ENCODE data around the gene RXFP4.
"Not testable (repeated sequence)": the region's sequence is repeated elsewhere in the genome, so short reads cannot be mapped to it uniquely, and the experiment has no call there.

Gene RXFP4

GRCh38 chr1:155976913-155977689 is 35.7 kb downstream of the RXFP4 start:
- in situ Hi-C loops (cut with MboI; ENCODE audit: low sequenced_read_pairs), result no loop called here

DNA sequence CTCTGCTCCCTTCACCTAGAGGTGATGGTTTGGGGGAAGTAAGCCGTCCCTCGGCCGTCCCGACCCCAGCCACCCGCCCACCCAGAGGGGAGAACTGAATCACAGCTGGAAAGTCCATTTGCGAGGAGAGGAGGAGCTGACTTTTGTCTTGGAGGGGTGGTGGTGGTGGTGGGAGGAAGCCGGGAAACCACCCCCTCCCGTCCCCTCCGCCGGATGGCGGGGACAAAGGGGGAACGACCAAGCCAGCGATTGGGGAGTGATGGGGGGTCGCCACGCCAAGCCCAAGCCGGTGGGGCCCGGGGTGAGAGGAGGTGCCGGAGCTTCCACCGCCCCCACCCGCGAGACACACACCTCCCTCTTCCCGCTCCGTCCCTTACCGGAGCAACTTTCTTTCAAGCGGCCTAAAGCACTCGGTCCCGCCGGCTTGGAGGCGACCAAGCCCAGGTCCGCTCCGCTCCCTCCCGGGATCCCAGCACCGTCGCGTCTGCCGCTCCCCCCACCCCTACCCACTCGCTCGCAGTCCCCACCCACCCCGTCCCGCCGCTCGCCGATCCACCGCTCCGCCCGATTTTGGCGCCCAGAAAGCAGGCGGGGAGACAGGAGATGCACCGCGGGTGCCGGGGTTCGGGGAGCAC is 36.4 kb downstream of the RXFP4 start:
- in situ Hi-C loops (cut with MboI; ENCODE audit: low sequenced_read_pairs), result no loop called here

DNA sequence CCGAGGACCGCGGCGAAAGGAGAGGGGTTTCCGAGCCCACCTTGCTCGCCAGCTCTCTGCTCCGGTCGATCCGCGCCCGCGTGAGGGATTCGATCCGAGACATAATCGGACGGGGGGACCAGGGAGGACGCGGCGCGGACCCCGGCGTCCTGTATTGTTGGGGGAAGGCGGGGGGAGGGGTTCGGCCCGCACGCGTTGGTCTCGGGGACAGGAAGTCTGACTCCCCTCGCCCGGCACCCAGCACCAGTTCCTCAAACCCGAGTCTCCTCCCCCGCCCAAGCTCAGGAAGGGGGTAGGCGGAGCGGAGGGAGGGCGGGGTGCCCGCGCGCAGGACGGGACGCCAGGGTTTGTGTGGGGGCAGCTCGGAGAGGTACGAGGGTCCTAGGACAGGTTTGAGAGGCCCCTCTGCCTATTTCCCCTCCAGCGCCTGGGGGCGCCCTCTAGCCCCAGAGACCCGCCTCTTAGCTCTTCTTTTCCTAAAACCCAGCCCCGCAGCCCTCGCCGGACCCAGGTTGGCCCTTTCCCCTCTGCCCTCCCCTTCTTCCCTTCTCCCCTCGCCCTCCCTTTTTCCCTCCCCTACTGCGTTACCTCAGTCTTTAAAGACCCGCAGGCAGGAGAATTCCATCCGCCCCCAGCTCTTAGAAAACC is 37.0 kb downstream of the RXFP4 start, which contains the start of gene ARHGEF2:
Gene ARHGEF2 (minus strand): TSS at position 223 of the 648 bp plus-strand sequence. CDS start 120 bp downstream, at position 103.
- in situ Hi-C loops (cut with MboI; ENCODE audit: low sequenced_read_pairs), result no loop called here

GRCh38 chr1:155978973-155979429 is 37.6 kb downstream of the RXFP4 start:
- in situ Hi-C loops (cut with MboI; ENCODE audit: low sequenced_read_pairs), result no loop called here

DNA sequence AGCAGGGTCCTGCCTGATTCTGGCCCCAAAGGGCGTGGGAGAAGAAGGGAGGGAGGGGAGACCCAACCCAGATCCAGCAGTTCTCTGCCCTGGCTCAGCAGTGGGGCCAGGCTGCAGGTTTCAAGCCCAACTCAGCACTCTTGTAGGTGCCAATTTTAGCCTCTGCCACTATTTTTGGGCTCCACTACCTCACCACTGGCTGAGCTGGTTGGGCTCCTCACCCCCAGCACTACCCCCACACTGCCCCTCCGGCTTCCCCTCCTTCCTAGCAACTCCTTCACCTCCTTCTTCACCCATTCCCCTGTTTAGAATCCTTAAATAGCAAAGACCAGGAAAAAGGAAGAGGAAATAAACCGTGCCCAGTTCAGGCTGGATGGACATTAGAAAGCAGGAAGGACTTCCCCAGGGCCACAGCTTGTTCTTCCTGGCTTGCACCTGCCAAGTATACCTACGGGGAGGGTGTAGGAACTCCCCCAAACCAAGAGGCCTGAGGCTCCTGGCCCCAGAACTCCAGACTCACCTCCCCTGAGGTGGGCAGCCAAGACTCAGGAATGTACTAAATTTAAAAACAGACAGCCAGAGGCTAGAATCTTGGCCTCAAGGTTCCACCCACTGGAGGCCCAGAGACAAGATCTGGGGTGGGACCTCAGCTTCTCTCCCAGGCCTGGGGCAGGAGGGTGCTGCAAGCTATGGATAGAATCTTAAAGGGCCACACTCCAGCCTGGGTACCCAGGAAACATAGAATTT is 38.3 kb downstream of the RXFP4 start:
- in situ Hi-C loops (cut with MboI; ENCODE audit: low sequenced_read_pairs), result no loop called here

DNA sequence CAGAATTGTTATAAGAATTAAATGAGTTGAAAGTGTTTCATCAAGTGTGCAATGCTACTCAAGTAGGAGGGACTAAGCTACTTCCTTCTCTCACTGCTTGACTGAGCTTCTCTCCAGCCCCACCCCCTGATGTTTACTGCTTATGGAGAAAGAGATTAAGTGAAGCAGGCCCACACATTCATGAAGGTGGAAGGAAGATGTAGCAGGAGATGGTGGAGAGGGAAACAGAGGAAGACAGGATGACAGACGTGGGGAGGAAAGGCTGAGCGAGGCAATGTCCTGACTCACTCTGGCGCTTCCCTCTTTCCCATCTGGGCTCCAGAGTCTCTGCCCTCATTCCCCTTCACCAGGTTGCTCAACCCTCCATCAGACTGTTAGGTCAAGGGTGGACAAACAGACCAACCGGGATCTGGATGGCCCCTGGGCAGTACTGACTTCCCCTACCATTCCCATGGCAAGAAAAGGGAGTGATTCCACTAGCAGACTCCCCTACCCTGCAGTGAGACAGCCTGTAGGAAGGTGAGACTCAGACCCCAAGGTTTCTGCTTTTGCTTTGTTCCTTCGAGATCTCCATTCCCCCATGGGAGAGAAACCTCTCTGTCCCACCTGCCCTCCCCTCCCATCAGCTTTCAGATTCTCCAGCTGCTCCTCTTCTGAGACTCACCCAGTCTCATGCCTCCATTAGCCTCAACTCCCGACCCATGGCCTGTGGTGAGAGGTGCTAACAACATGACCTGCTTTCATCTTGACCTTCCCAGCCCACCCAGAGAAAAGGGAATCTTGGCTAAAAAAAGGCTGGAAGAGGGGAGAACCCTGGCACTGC is 40.0 kb downstream of the RXFP4 start:
- in situ Hi-C loops (cut with MboI; ENCODE audit: low sequenced_read_pairs), result no loop called here

- in situ Hi-C loops (cut with MboI; ENCODE audit: low sequenced_read_pairs), result no loop called here
Measured at GRCh38 chr1:155982106-155982505, 40.7 kb downstream of the RXFP4 start.

DNA sequence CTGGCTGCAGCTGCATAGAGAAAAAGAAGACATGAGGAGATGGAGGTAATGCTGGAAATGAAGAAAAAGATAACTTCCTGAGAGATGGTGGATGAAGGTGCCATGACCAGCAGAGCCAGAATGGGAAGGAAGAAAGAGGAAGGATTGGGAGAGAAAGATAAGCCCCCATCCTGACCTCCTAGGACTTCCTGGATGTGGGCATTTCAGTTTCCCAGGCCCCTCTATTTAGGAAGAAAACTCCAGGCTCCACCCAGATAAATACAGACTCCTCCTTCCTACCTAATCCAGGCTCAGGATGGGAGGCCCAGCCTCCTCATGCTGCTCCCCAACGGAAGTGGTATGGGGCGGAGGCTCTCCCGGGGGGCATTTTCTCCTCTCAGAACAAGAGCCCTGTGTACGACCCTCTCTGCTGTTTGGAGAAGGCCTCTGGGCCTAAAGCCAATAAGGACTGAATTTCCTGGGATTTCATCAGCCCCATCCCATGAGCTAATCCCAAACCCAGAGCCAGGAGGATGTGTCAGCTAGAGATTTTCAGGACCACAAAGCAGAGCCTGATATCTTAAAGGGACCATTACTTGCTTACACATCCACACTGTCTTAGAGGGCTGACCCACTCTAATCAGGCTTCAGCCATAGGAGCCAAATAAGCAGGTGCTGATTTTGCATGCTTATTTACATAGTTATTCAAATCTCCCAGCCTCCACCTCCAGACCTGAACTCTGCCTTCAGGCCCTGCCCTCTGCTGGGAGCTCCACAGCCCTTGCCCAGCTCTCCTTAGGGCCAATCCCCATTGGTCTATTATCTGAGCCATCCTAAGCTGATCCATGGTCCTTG is 42.0 kb downstream of the RXFP4 start:
- in situ Hi-C loops (cut with MboI; ENCODE audit: low sequenced_read_pairs), result no loop called here

GRCh38 chr1:155984341-155984740 is 42.9 kb downstream of the RXFP4 start:
- in situ Hi-C loops (cut with MboI; ENCODE audit: low sequenced_read_pairs), result no loop called here

DNA sequence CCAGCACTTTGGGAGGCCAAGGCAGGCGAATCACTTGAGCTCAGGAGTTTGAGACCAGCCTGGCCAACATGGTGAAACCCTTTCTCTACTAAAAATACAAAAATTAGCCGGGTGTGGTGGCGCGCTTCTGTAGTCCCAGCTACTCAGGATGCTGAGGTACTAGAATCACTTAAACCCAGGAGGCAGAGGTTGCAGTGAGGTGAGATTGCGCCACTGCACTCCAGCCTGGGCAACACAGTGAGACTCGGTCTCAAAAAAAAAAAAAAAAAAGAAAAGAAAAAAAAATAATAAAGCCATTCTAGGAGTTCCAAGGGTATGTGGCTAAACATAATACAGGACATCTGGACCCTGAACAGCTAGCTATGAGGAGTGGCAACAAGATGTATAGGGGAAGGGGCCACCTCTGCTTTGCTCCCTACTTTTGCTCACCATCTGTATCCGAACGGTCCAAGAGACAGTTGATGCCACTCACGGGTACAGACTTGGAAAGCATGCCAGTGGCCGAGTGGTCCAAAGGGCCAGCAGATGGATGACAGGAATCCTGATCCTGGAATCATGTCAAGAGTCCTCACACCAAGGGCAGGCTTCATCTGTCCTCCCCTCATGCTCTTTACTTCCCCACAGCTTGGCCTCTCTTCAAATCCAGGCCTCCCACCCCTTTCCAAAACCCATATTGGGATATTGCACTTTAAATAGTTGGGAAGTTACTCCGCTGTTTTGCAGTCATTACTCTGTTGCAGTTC is 43.6 kb downstream of the RXFP4 start:
- in situ Hi-C loops (cut with MboI; ENCODE audit: low sequenced_read_pairs), result not testable (repeated sequence)

GRCh38 chr1:155989242-155990004 is 48.0 kb downstream of the RXFP4 start:
- in situ Hi-C loops (cut with MboI; ENCODE audit: low sequenced_read_pairs), result loop anchor here (5.0 kb wide), 1 partner anchor 78 kb away; no protein-coding TSS in a partner anchor

- in situ Hi-C loops (cut with MboI; ENCODE audit: low sequenced_read_pairs), result loop anchor here (5.0 kb wide), 1 partner anchor 77 kb away; no protein-coding TSS in a partner anchor
Measured at GRCh38 chr1:155990005-155990739, 48.7 kb downstream of the RXFP4 start.

All from HL-60/S4 (cell line).